Measurements from ENCODE around the gene MAP3K10.

The MAP3K10 gene

GRCh38 chr19:40235238-40236025, 44.2 kb downstream of the MAP3K10 start:
- H3K9ac ChIP-seq (ENCODE audit: low read depth, low read length, poor library complexity) = no peak overlapping the region
- H3K36me3 ChIP-seq (replicated peaks in 1 of 2; ENCODE audit: control insufficient read depth in 2 of 2, insufficient read depth in 2 of 2, low read length in 2 of 2) = peaks cover 32 to 62% of the 10 kb centered on the region in 2 donors
- DNase-seq (ENCODE audit: low spot score) = no peak
- peak overlapping the region; percentile 38 for H3K18ac ChIP-seq (ENCODE audit: low read length)
- no peak overlapping the region for H3K23ac ChIP-seq (ENCODE audit: low read depth, low read length, poor library complexity)
- H2BK120ac ChIP-seq (ENCODE audit: low read depth, low read length) = no peak overlapping the region
- no peak overlapping the region for H4K8ac ChIP-seq (ENCODE audit: low read depth, low read length)
- peaks cover 0 to 2% of the 10 kb centered on the region in 2 donors for H3K9me3 ChIP-seq (replicated peaks in 1 of 2; ENCODE audit: control insufficient read depth in 2 of 2, insufficient read depth in 1 of 2, low read depth in 1 of 2, low read length in 2 of 2)
- H3K27ac ChIP-seq (replicated peaks; ENCODE audit: low read length) = no peak overlapping the region
- H2AFZ ChIP-seq (ENCODE audit: low read length) = no peak overlapping the region
- no peak overlapping the region for H3K4me3 ChIP-seq (ENCODE audit: low read length in 2 of 2)
- H3K4me1 ChIP-seq (ENCODE audit: control insufficient read depth in 2 of 2, insufficient read depth in 1 of 2, low read depth in 1 of 2, low read length in 2 of 2) = peaks cover 15% of the 10 kb centered on the region in 2 donors
- H2BK15ac ChIP-seq (ENCODE audit: low read length) = no peak overlapping the region
- H3K4me2 ChIP-seq (ENCODE audit: insufficient read depth, low read length, poor library complexity, severe bottlenecking) = no peak overlapping the region
- no peaks in the 10 kb centered on the region for H3K79me1 ChIP-seq (ENCODE audit: low read depth, low read length)
- H2BK12ac ChIP-seq (ENCODE audit: low read length) = no peak overlapping the region
- no peak overlapping the region for H4K91ac ChIP-seq (ENCODE audit: low read depth, low read length, poor library complexity)
- no CpG with 5 or more reads among the region's 30 CpGs for WGBS, 2 donors (ENCODE audit: extremely low coverage in 2 of 2, insufficient read length in 2 of 2, insufficient replicate concordance in 1 of 2)
- no peak overlapping the region for H3K4ac ChIP-seq (ENCODE audit: low read length)
- H3K27me3 ChIP-seq (ENCODE audit: control insufficient read depth in 3 of 3, insufficient read depth in 3 of 3, low read depth in 1 of 3, low read length in 3 of 3) = no peaks in the 10 kb centered on the region
- no peak overlapping the region for H2BK5ac ChIP-seq (ENCODE audit: low read length)
- H3K14ac ChIP-seq (ENCODE audit: low read length) = no peak overlapping the region
- H2AK5ac ChIP-seq (ENCODE audit: low read depth, low read length) = no peak overlapping the region

GRCh38 chr19:40236026-40236355, 44.8 kb downstream of the MAP3K10 start:
- Histone ChIP-seq H3K27ac (replicated peaks; ENCODE audit: low read length) (no peak overlapping the region), H3K9me3 (replicated peaks in 1 of 2; ENCODE audit: control insufficient read depth in 2 of 2, insufficient read depth in 1 of 2, low read depth in 1 of 2, low read length in 2 of 2) (peaks cover 0 to 2% of the 10 kb centered on the region in 2 donors), H3K79me1 (ENCODE audit: low read depth, low read length) (no peaks in the 10 kb centered on the region), H3K9ac (ENCODE audit: low read depth, low read length, poor library complexity) (no peak overlapping the region), H2AK5ac (ENCODE audit: low read depth, low read length) (no peak overlapping the region), H3K18ac (ENCODE audit: low read length) (no peak overlapping the region), H3K4me3 (ENCODE audit: low read length in 2 of 2) (no peak overlapping the region), H3K27me3 (ENCODE audit: control insufficient read depth in 3 of 3, insufficient read depth in 3 of 3, low read depth in 1 of 3, low read length in 3 of 3) (no peaks in the 10 kb centered on the region), H3K4ac (ENCODE audit: low read length) (no peak overlapping the region), H4K91ac (ENCODE audit: low read depth, low read length, poor library complexity) (no peak overlapping the region), H3K14ac (ENCODE audit: low read length) (no peak overlapping the region), H3K4me1 (ENCODE audit: control insufficient read depth in 2 of 2, insufficient read depth in 1 of 2, low read depth in 1 of 2, low read length in 2 of 2) (peaks cover 15% of the 10 kb centered on the region in 2 donors), H2BK5ac (ENCODE audit: low read length) (no peak overlapping the region), H3K36me3 (replicated peaks in 1 of 2; ENCODE audit: control insufficient read depth in 2 of 2, insufficient read depth in 2 of 2, low read length in 2 of 2) (peaks cover 34 to 68% of the 10 kb centered on the region in 2 donors), H3K23ac (ENCODE audit: low read depth, low read length, poor library complexity) (no peak overlapping the region), H2BK120ac (ENCODE audit: low read depth, low read length) (no peak overlapping the region), H3K4me2 (ENCODE audit: insufficient read depth, low read length, poor library complexity, severe bottlenecking) (no peak overlapping the region), H4K8ac (ENCODE audit: low read depth, low read length) (no peak overlapping the region), H2BK12ac (ENCODE audit: low read length) (no peak overlapping the region), H2AFZ (ENCODE audit: low read length) (no peak overlapping the region), H2BK15ac (ENCODE audit: low read length) (no peak overlapping the region)
- no CpG with 5 or more reads among the region's 9 CpGs for whole genome bisulfite sequencing, 2 donors (ENCODE audit: extremely low coverage in 2 of 2, insufficient read length in 2 of 2, insufficient replicate concordance in 1 of 2)
- DNase-seq (ENCODE audit: low spot score) = no peak

DNA sequence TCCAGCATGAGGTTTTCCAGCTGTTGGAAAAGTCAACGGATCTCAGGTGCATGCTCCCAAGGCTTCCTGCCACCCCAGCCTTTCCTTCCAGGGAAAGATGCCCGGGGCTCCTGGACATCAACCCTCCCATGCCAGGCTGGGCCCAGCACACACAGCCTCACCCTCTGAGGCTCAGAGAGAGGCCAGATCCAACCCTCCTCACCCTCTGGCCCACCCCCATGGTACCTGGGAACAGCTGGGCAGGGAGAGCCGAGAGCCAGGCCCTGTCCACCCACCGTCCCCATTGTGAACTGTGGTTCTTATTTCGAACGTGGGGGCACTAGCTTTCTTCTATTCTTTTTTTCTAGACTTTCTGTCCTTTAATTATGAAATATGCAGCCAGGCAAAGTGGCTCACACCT, 45.1 kb downstream of the MAP3K10 start:
- Histone ChIP-seq H4K91ac (ENCODE audit: low read depth, low read length, poor library complexity) (no peak overlapping the region), H2BK5ac (ENCODE audit: low read length) (no peak overlapping the region), H3K9ac (ENCODE audit: low read depth, low read length, poor library complexity) (no peak overlapping the region), H3K9me3 (replicated peaks in 1 of 2; ENCODE audit: control insufficient read depth in 2 of 2, insufficient read depth in 1 of 2, low read depth in 1 of 2, low read length in 2 of 2) (peaks cover 0 to 2% of the 10 kb centered on the region in 2 donors), H2BK120ac (ENCODE audit: low read depth, low read length) (no peak overlapping the region), H3K4me2 (ENCODE audit: insufficient read depth, low read length, poor library complexity, severe bottlenecking) (no peak overlapping the region), H3K23ac (ENCODE audit: low read depth, low read length, poor library complexity) (no peak overlapping the region), H3K27me3 (ENCODE audit: control insufficient read depth in 3 of 3, insufficient read depth in 3 of 3, low read depth in 1 of 3, low read length in 3 of 3) (no peaks in the 10 kb centered on the region), H2BK15ac (ENCODE audit: low read length) (no peak overlapping the region), H2AK5ac (ENCODE audit: low read depth, low read length) (no peak overlapping the region), H3K27ac (replicated peaks; ENCODE audit: low read length) (no peak overlapping the region), H3K18ac (ENCODE audit: low read length) (no peak overlapping the region), H3K4ac (ENCODE audit: low read length) (no peak overlapping the region), H2BK12ac (ENCODE audit: low read length) (no peak overlapping the region), H4K8ac (ENCODE audit: low read depth, low read length) (no peak overlapping the region), H2AFZ (ENCODE audit: low read length) (no peak overlapping the region), H3K4me1 (ENCODE audit: control insufficient read depth in 2 of 2, insufficient read depth in 1 of 2, low read depth in 1 of 2, low read length in 2 of 2) (peaks cover 12% of the 10 kb centered on the region in 2 donors), H3K4me3 (ENCODE audit: low read length in 2 of 2) (no peak overlapping the region), H3K79me1 (ENCODE audit: low read depth, low read length) (no peaks in the 10 kb centered on the region), H3K14ac (ENCODE audit: low read length) (no peak overlapping the region), H3K36me3 (replicated peaks in 1 of 2; ENCODE audit: control insufficient read depth in 2 of 2, insufficient read depth in 2 of 2, low read length in 2 of 2) (peaks cover 36 to 71% of the 10 kb centered on the region in 2 donors)
- DNase-seq (ENCODE audit: low spot score) = no peak
- no CpG with 5 or more reads among the region's 6 CpGs for WGBS, 2 donors (ENCODE audit: extremely low coverage in 2 of 2, insufficient read length in 2 of 2, insufficient replicate concordance in 1 of 2)

DNA sequence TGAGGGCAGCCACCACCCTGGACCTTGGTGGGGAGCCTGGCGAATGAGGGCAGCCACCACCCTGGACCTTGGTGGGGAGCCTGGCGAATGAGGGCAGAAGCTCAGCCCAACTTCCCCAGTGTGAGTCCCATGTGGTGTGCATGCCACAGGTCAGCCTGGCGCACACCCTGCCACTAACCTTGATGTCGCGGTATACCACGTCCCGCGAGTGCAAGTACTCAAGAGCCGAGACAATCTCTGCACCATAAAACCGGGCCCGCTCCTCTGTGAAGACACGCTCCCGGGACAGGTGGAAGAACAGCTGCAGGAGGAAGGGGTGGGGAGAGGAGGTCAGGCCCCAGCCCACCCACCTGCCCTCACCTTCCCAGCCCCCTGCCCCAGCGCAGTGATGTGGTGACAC, 46.6 kb downstream of the MAP3K10 start:
- H3K9me3 ChIP-seq (replicated peaks in 1 of 2; ENCODE audit: control insufficient read depth in 2 of 2, insufficient read depth in 1 of 2, low read depth in 1 of 2, low read length in 2 of 2) = peaks cover 0 to 2% of the 10 kb centered on the region in 2 donors
- no peaks in the 10 kb centered on the region for H3K79me1 ChIP-seq (ENCODE audit: low read depth, low read length)
- H2AK5ac ChIP-seq (ENCODE audit: low read depth, low read length) = no peak overlapping the region
- no peak overlapping the region for H3K9ac ChIP-seq (ENCODE audit: low read depth, low read length, poor library complexity)
- WGBS, 2 donors (ENCODE audit: extremely low coverage in 2 of 2, insufficient read length in 2 of 2, insufficient replicate concordance in 1 of 2) = no CpG with 5 or more reads among the region's 14 CpGs
- no peak overlapping the region for H2BK5ac ChIP-seq (ENCODE audit: low read length)
- H4K8ac ChIP-seq (ENCODE audit: low read depth, low read length) = no peak overlapping the region
- no peak overlapping the region for H3K23ac ChIP-seq (ENCODE audit: low read depth, low read length, poor library complexity)
- H3K36me3 ChIP-seq (replicated peaks in 1 of 2; ENCODE audit: control insufficient read depth in 2 of 2, insufficient read depth in 2 of 2, low read length in 2 of 2) = peaks cover 45 to 83% of the 10 kb centered on the region in 2 donors
- no peak overlapping the region for H3K4me2 ChIP-seq (ENCODE audit: insufficient read depth, low read length, poor library complexity, severe bottlenecking)
- no peaks in the 10 kb centered on the region for H3K27me3 ChIP-seq (ENCODE audit: control insufficient read depth in 3 of 3, insufficient read depth in 3 of 3, low read depth in 1 of 3, low read length in 3 of 3)
- no peak overlapping the region for H3K27ac ChIP-seq (replicated peaks; ENCODE audit: low read length)
- H3K18ac ChIP-seq (ENCODE audit: low read length) = no peak overlapping the region
- no peak overlapping the region for H4K91ac ChIP-seq (ENCODE audit: low read depth, low read length, poor library complexity)
- H2BK15ac ChIP-seq (ENCODE audit: low read length) = no peak overlapping the region
- no peak overlapping the region for H3K14ac ChIP-seq (ENCODE audit: low read length)
- no peak for DNase-seq (ENCODE audit: low spot score)
- no peak overlapping the region for H2BK12ac ChIP-seq (ENCODE audit: low read length)
- no peak overlapping the region for H3K4me3 ChIP-seq (ENCODE audit: low read length in 2 of 2)
- H3K4me1 ChIP-seq (ENCODE audit: control insufficient read depth in 2 of 2, insufficient read depth in 1 of 2, low read depth in 1 of 2, low read length in 2 of 2) = no peaks in the 10 kb centered on the region
- H2AFZ ChIP-seq (ENCODE audit: low read length) = no peak overlapping the region
- H3K4ac ChIP-seq (ENCODE audit: low read length) = no peak overlapping the region
- H2BK120ac ChIP-seq (ENCODE audit: low read depth, low read length) = no peak overlapping the region
